ENCODE results near the gene SHBG. TPM values are rescaled to one million over a fixed set of nuclear protein-coding genes. Genes with fewer than 3 reads are reported as not detected.
A peak's percentile ranks its signal among the peaks of the same experiment; 100 is the strongest.

SHBG gene
- total and polyA plus RNA-seq, 8 donors = 0.16 to 0.82 (median 0.23) TPM; not detected in 3

DNA sequence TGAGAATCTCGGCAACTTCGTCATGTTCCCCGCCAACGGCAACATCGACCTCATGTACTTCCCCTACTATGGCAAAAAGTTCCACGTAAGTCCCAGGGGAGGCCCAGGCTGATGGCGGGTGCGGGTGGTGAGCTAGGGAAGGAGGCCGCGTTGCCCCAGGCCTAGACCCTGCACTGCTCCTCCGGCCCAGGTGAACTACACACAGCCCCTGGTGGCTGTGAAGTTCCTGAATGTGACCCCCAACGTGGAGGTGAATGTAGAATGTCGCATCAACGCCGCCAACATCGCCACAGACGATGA, 25.6 kb downstream of the SHBG start:
- Histone ChIP-seq H3K27me3 (no peaks in the 10 kb centered on the region), H3K27ac (no peak overlapping the region), H3K9me3 (no peaks in the 10 kb centered on the region), H3K4me3 (no peak overlapping the region), H3K4me1 (peaks cover 4 to 12% (median 10%) of the 10 kb centered on the region in 3 donors), H3K36me3 (no peaks in the 10 kb centered on the region)
- intact Hi-C loops (cut with DNase I) = no loop called here
- TF ChIP-seq, protein P1, sequence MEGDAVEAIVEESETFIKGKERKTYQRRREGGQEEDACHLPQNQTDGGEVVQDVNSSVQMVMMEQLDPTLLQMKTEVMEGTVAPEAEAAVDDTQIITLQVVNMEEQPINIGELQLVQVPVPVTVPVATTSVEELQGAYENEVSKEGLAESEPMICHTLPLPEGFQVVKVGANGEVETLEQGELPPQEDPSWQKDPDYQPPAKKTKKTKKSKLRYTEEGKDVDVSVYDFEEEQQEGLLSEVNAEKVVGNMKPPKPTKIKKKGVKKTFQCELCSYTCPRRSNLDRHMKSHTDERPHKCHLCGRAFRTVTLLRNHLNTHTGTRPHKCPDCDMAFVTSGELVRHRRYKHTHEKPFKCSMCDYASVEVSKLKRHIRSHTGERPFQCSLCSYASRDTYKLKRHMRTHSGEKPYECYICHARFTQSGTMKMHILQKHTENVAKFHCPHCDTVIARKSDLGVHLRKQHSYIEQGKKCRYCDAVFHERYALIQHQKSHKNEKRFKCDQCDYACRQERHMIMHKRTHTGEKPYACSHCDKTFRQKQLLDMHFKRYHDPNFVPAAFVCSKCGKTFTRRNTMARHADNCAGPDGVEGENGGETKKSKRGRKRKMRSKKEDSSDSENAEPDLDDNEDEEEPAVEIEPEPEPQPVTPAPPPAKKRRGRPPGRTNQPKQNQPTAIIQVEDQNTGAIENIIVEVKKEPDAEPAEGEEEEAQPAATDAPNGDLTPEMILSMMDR (IDR thresholded peaks at IDR 0.05) = no peak
- WGBS, 2 donors = 90 to 93% methylated on average over 17 of the region's 17 CpGs
- ATAC-seq (no peak), DNase-seq (no peak), FAIRE-seq (no peak)

DNA sequence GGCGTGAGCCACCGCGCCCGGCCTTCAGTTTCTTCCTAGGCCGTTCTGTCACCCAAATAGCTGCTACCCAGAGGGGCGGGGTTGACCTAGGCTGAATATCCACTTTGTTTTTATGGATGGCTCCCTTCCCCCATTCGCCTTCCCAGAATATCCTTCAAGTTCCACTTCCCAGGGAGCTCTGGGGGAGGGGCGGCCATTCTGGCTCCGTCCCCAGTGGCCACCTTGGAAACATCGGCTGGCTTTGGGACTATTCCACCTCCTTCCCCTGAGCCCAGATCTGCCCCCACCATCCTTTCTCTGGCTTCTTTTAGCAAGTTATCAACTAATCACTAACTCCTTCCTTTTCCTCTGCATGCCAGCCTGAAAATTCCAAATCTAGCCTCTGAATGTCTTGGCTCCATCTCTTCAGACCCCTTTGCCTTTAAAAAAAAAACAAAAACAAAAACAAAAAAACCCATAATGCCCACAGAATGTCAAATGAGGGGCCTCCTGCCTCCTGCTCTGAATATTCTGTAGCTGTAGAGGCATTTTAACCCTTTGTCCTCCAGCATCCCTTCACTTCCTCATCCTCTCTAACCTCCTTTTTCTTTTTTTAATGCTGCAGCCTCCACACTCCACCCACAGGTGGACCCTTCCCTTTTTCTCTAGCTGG, 27.1 kb downstream of the SHBG start:
- ATAC-seq = peak in 3 of 4 donors; percentile 25 to 59 (median 36)
- TF ChIP-seq, protein P1 (IDR thresholded peaks at IDR 0.05) = no peak
- FAIRE-seq = no peak
- Histone ChIP-seq H3K9me3 (no peaks in the 10 kb centered on the region), H3K27ac (no peak overlapping the region), H3K36me3 (no peaks in the 10 kb centered on the region), H3K4me3 (no peak overlapping the region), H3K4me1 (peaks cover 0 to 2% (median 0%) of the 10 kb centered on the region in 3 donors), H3K27me3 (no peaks in the 10 kb centered on the region)
- WGBS, 2 donors = 54 to 62% methylated on average over 10 of the region's 10 CpGs
- peak in 2 of 6 donors; percentile 36 to 38 for DNase-seq
- intact Hi-C loops (cut with DNase I) = no loop called here

DNA sequence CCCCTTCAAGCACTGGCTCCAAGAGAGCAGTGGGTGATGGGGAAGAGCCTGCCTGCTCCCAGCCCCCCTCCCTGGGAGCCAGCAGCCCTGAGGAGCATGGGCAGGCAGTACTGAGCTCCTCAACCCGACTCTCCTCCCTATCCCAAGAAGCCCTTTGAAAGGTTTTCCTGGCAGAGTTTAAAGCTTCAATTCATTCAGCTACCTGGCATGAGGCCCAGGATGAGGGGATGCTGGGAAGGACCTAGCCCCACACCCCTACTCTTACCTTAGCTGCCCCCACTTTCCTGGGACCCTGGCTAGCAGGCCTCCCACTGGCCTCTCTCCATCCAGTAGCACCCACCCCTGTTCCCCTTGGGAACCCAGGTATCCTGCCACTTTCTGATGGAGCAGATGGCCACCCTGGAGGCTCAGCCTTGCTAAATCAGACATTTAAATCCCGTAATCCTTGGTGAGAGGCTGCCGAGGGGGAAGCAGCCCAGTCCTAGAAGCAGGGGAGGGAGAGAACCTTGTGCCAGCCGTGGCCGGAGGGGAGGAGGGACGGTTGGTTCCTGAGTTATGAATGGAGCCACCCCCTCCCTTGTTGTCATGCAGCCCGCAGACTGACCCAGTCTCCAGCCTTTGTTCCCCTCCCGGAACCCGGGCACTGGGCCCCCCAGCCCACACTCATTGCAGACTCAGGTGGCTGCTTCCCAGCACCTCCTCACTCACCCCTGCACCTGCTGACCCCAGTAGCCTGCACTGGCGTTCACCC, 37.9 kb downstream of the SHBG start:
- no peak overlapping the region for H3K4me3 ChIP-seq
- 75 to 82% methylated on average over 10 of the region's 10 CpGs for WGBS, 2 donors
- H3K27me3 ChIP-seq = no peaks in the 10 kb centered on the region
- FAIRE-seq = no peak
- TF ChIP-seq, protein P1 (IDR thresholded peaks at IDR 0.05) = no peak
- H3K9me3 ChIP-seq = no peaks in the 10 kb centered on the region
- H3K27ac ChIP-seq = no peak overlapping the region
- intact Hi-C loops (cut with DNase I) = no loop called here
- no peaks in the 10 kb centered on the region for H3K4me1 ChIP-seq
- ATAC-seq = peak in 1 of 4 donors; percentile 20
- peaks cover 0 to 17% (median 13%) of the 10 kb centered on the region in 3 donors for H3K36me3 ChIP-seq
- DNase-seq = no peak

DNA sequence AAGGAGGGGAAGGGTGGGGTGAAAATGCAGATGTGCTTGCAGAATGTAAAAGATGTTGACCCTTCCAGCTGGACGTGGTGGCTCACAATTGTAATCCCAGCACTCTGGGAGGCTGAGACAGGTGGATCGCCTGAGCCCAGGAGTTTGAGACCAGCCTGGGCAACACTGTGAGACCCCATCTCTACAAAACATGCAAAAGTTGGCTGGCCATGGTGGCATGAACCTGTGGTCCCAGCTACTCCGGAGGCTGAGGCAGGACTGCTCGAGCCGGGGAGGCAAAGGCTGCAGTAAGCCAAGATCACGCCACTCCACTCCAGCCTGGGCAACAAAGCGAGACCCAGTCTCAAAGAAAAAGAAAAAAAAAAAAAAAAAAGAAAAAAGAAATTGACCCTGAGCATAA, 38.5 kb downstream of the SHBG start:
- H3K36me3 ChIP-seq = peaks cover 4 to 22% (median 18%) of the 10 kb centered on the region in 3 donors
- H3K4me1 ChIP-seq = no peaks in the 10 kb centered on the region
- no peaks in the 10 kb centered on the region for H3K9me3 ChIP-seq
- no peak for DNase-seq
- intact Hi-C loops (cut with DNase I) = no loop called here
- no peak for FAIRE-seq
- H3K27me3 ChIP-seq = no peaks in the 10 kb centered on the region
- ATAC-seq = no peak
- 94 to 97% methylated on average over 7 of the region's 7 CpGs for WGBS, 2 donors
- no peak overlapping the region for H3K27ac ChIP-seq
- no peak overlapping the region for H3K4me3 ChIP-seq
- TF ChIP-seq, protein P1 (IDR thresholded peaks at IDR 0.05) = no peak

DNA sequence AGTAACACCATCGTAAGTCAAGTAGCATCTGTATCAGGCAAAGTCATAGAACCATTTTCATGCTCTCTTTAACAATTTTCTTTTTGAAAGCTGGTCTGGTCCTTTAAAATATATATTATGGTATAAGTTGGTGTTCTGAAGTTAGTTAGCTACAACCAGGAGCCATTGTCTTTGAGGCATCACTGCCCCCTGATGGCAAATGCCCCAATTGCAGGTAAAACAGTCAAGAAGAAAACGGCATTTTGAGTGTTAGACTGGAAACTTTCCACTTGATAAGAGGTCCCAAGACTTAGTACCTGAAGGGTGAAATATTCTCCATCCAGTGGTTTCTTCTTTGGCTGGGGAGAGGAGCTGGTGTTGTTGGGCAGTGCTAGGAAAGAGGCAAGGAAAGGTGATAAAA, 43.3 kb downstream of the SHBG start:
- H3K4me3 ChIP-seq = no peak overlapping the region
- DNase-seq (peak in 1 of 6 donors; percentile 40), FAIRE-seq (no peak), ATAC-seq (peak in 1 of 4 donors; percentile 33)
- no peaks in the 10 kb centered on the region for H3K27me3 ChIP-seq
- no peaks in the 10 kb centered on the region for H3K9me3 ChIP-seq
- H3K36me3 ChIP-seq = peaks cover 8 to 45% (median 32%) of the 10 kb centered on the region in 3 donors
- no peaks in the 10 kb centered on the region for H3K4me1 ChIP-seq
- H3K27ac ChIP-seq = no peak overlapping the region
- WGBS, 2 donors = 82% methylated on average over 2 of the region's 2 CpGs
- TF ChIP-seq, protein P1 (IDR thresholded peaks at IDR 0.05) = no peak
- intact Hi-C loops (cut with DNase I) = loop anchor here in 1 of 3 donors (10.0 kb wide), 1 partner anchor 158 kb away; no protein-coding TSS in a partner anchor

Measured in pancreas (tissue), 10 donors.